AG20443 (cell line): Measurements from ENCODE around the gene CEP135.
A peak's percentile ranks its signal among the peaks of the same experiment; 100 is the strongest.
"Not testable (repeated sequence)": the region's sequence is repeated elsewhere in the genome, so short reads cannot be mapped to it uniquely, and the experiment has no call there.

ENCODE experiments used
- DNase-seq: peaks from one replicate; pipeline ENCODE4 v3.0.0; 2012; ENCODE audit warnings: low spot score, mixed read lengths

The CEP135 gene

DNA sequence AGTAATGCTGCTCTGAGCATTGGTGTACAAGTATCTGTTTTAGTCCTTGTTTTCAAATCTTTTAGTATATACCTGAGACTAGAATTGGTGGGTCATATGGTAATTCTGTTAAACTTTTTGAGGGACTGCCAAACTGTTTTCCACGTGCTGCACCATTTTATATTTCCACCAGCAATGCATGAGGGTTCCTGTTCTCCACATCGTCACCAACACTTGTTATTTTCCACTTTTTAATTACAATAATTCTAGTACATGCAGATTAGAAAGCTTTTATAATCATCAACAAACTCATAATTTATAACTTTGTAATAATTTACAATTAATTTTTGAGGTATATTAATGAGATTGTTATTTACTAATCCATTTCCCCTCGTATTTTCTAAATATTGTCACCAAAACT, 79.4 kb downstream of the CEP135 start:
- no peak for DNase-seq

DNA sequence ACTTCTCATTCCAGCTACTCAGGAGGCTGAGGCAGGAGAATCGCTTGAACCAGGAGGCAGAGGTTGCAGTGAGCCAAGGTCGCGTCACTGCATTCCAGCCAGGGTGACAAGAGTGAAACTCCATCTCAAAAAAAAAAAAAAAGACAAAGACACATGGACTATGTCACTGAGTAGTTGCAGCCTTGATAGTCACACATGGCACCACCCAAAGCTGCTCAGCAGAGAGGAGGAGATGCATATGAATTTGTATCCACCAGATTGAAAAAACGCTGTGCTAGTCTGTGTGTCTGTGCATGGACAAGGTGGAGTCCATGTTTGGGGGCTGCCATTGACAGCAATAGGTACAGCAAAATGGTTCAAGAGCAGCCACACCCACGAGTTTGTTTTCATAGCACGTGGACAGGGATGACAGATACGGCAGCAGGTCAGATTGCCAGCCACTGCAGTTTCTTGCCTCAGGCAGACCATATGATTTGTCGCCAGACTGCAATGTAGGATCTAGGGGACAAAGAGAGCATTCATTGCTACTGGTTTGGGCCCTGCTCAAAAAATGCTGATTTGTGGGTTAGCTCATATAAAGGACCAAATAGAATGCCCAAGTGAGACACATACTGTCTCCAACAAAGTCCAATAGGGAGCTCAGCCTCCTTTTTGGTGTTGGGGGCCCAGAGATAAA, 89.9 kb downstream of the CEP135 start:
- DNase-seq: no peak

DNA sequence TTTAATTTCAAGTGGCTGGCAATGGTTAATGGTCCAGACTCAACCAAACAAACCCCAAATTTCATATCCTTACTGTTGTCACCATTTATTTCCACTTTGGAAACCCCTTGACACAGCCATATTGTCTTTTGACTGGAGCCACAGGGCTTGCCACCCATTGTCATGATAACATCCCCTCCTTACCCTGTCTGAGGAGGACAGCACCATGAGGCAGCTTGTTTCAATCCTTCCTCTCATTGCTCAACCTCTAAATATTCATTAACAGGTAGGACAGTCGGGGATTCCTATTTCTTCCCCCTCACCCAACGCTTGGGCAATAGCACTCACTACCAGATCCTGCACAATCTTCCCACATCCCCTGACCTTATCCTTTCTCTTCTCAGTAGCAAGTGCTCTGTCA, 92.1 kb downstream of the CEP135 start:
- no peak for DNase-seq

DNA sequence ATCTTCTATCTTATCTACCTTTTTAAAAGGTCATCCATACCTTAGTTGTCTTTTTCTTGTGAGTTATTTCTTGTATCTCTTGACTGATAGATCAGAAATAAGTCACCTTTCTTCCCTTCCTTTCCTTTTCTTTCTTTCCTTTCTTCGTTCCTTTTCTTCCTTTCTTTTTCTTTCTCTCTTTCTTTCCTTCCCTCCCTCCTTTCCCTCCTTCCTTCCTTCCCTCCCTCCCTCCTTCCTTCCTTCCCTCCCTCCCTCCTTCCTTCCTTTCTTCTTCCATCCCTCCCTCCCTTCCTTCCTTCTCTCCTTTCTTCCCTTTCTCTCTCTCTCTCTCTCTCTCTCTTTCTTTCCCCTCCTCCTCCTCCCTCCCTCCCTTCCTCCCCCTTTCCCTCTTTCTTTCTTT, 93.5 kb downstream of the CEP135 start:
- DNase-seq: no peak

DNA sequence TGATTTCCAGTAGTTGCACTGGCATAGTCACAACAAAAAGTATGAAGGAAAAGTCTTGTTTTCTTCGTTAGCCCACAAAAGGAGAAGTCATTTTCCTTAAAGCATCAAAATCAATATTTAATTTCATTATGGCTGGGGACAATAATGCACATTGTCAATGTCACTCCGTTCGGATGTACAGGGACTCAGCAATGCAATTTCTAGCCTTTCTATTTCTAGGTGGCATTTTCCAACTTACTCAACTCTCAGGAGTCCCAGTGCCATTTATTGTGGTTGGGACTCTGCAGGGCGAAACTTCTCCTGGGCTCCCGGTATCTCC, 99.6 kb downstream of the CEP135 start:
- DNase-seq: no peak

DNA sequence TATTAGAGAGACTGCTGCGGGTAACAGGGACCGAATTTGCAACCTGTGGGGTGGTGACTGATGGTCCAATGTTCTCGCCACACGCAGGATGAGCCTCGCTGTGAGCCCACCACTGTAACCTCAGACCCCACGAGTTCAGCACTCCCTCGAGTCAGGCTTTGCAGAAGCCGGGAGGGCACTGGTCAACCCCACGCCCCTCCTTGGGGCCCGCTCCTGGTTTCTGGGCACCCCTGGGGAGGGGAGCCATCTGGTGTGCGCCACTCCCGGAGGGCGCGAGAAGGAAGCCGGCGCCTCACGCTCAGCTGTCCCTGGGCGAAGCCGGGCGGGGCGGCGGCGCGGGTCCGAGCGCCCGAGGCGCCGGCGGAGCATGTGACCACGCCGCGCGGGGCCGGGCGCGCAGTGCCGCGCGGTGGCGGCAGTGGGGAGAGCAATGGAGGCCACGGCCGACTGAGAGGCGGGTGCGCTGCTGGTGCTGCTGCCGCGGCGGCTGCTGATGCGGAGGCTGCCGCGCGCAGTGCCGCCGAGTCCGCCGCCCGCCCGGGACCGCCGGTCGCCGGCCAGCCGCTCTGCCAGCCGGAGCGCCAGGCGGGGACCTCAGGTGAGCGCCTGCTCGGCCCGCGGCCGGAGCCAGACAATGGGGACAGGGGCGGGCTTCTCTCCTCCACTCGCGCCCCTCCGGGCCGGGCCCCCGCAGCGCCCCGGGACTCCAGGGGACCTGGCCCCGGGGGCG, 100.1 kb downstream of the CEP135 start:
- DNase-seq: peak; percentile 82

DNA sequence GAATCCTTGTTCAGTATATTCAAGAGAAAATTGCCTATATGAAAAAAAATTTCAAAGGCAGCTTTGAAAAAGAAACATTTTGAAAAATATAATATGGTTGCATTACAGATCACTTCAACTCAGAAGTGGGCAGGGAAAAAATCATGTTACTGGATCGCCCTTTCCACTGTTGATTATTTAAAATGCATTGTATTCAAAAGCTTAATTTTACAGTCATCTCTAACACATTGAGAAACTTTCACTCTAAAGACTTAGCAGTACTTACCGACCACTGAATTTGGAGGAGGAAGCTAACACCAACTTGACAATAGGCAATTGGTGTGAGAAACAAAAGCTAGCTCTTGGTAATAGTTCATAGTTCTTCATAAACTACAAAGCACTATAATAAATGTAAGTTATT, 101.9 kb downstream of the CEP135 start:
- DNase-seq: no peak

DNA sequence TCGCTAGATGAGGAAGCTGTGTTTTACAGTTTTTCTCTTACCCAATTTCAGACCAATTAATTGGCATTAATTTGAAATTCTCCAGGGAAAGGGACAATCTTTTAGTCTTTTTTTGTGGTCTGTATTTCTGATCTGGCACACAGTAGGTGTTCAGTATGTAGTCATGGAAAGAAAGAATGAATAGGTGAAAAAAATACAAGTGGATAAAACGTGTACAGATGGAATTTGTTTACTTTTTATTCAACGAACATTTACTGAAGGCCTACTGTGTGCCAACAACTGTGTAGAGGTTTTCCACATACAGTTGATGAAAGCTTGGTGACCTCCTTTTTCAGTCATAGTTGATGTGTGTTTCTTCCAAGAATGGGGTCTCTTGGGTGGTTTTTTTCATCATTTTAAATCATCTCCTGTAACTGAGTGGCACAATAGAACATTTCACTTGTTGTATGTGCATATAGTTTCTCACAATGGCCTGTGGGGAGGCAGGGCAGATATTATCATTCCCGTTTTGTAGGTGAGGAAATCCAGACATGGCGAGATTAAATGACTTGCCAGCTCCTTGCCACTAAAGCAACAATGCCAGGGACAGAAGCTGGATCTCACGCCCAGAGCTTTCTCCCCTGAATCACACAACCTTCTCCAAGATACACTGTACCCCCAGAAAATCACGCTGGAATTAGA, 102.4 kb downstream of the CEP135 start:
- DNase-seq: no peak

DNA sequence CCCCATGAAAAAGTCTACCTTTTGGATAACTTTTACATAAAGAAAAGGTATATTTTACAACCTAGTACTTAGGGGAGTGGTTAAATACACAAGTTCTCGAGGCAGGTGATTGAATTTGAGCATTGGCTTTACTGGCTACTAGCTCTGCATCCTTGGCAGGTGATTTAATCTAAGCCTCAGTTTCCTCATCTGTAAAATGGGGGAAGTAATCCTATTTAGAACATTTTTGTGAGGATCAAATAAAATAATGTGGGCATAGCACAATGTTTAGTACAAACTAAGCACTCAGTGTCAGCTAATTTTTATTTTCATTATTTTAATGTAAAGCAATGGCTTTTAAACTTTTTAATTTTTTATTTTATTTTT, 102.9 kb downstream of the CEP135 start:
- no peak for DNase-seq

DNA sequence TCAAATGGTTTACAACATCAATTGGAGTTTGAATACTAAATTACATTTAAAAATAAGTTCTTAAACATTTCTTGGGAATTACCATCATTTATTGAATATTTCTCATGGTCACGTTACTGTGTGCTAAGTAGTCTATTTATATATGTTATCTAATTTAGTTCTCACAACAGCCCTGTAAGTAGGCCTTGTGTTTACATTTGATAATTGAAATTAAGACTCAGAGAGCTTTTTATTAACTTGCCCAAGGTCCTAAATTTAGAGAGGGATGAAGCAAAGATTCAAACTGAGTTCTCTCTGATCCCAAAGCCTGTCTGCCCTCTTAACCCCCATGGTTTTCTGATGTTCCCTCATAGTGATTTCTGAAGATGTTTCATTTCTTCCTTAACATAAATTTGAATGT, 103.7 kb downstream of the CEP135 start:
- DNase-seq: no peak

DNA sequence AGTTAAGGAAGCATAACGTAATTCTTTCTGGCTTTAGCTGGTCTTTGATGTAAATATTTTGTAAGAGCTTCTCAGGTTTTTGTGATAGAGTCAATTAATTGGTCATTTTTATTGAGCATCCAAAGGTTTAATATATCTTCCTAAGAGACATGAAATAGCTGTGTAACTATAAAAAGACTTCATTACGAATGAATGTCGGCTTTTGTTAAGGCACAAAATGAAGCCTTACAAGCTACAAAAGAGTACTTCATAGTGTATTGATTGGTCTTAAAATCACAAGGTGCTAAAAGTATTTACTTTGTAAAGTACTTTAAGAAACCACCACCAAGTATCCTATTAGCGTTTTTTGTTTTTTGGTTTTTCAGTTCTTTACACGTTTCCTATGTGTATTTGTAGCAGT, 104.2 kb downstream of the CEP135 start:
- DNase-seq: no peak

DNA sequence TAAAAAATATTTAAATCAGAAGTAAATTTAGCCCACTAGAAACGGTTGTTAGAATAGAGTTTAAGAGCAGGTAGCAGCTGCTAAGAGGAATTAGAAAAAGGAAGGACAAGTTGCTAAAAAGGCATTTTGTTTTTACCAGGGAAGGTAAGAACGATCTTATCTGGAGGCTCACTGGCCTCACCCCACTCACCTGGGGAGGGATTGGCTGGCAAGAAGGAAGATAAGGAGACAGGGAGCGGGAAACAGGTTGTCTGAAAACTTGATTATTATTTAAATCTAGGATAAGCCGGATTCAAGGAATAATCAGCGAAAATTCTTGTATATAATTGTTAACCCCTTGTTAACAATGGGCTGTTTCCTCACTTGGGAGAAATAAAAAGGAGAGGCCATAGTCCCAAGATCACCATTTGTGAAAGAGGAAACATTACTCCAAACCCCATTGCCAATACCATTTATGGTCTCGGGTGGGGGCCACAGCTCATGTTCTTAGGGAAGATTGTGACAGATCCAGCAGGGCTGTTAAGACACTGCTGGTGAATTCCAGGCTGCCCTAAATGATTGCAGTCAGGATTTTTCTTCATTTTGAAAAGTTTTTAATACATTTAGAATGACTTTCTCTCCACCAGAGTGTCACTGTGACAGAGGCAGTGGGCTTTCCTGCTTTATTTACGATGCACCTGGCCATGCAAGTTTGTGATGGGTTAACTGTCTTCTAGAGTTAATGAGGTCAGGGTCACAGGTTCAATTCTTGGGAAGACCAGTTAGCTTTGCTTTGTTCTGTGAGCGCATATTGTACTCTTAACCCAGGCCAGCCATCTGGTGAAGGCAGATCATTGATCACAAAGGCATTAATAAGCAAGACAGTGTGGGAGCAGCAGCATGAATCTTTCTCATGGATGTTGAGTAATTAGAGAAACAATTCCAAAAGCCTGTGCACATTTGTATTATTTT, 106.6 kb downstream of the CEP135 start:
- no peak for DNase-seq

DNA sequence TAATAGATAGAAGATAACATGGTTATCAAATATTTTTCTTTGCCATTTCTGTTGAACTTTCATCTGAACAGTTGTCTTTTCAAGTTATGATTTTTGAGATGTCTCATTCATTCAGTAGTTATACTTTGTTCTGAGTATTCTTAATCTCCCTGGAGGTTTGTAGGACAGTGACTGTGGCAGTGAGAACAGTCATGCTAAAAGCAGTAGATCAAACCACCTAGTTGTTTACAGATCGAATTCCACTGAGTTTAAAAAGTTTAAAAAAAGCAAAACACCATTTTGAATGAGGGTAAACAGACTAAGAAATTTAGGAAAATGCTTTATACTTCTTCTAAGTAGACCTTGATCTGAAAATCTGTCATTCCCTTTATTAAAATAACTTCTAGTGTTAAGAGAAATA, 107.2 kb downstream of the CEP135 start:
- no peak for DNase-seq

DNA sequence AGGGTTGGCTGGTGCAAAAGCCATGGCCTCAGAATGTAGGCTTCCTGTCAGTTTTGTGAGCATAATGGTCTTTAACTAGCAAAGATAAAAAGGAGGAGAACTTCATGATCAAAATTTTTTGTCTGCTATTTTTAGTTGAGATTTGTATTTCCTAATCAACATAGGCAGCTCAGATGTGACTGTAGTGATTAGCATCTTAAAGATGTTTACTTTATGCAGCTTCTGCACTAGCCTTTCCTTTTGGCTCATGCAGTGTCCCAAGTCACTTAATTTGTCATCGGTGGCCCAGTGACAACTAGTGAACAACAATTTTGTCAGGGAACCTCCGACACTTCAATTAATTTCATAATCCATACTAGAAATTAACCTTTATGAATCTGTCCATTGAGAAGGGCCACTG, 109.8 kb downstream of the CEP135 start:
- no peak for DNase-seq

DNA sequence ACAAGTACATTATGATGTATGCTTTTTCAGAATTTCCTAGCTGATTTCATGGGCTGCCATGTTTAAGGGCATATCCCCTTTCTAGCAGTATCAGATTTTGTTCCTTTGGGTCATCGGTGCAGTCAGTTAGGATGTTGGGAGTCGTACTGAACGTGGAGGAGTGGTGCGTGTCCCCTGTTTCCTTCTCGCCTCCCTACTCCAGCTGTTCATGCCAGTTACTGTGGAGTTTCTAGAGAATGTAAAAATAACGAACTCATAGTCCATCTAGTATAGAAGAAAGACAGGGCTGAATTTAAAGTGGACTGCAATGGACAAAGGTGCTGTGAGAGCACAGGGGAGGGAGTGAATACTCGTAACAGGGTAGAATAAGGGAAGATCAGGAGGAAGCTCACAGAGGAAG, 111.3 kb downstream of the CEP135 start:
- DNase-seq: no peak

DNA sequence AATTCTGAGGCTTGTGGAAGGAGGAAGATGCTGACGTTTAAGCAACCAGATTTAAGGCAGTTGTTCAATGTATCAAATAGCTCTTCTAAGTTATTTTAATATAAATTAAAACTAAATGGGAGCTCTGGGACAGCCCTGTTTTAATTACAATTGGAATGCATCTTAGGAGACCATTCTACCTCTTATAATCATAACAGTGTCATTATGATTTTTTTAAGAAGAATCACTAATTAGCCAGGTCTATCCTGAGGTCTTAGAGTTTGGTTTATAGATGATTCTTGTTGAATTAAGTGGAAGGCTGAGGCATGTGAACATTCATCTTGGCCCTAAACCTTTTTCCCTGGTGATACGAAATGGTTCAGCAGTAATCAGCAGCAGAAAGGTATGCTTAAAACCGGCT, 113.4 kb downstream of the CEP135 start:
- DNase-seq: no peak

DNA sequence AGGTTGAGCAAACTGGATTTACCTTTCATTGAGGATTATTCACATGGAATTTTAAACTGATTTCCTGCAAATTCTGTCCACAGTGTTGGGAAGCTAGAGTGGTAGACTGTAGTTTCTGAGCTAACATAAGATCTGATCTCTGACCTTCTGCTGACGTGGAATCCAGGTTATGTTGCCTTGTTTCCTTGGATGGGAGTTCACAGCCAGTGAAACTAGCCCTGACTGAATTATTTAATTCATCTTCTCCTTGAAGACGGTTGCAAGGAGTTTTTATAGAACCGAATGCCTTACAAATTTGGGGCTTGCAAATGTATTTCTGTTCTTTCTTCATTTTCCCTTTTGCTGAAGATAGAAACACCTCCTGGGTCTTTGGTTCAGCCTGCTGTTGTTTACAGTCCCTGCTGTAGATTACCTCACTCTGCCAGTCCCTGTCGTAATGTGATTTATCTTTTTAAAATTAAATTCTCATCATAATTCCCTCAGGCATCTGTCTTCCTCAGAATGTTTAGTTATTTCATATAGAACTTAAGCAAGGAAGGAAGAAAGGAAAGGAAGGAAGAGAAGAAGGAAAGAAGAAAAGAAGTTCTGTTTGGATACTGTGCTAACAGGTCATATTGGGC, 113.9 kb downstream of the CEP135 start:
- DNase-seq: no peak

DNA sequence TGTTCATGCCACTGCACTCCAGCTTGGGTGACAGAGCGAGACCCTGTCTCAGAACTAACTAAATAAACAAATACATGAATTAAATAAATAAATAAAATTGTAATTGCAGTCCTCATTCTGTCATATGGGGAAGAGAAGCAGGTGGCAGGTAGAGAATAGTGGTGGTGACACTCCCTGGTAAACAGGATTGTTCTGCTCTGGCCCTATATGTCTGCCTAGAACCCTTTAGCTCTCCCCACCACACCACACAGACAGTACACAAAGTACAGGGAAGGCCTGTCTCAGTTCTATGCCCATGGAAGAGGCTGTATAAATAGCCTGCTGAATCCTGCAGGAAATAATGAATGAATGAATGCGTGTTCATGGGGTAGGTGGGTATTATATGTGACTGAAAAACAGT, 117.7 kb downstream of the CEP135 start:
- no peak for DNase-seq

DNA sequence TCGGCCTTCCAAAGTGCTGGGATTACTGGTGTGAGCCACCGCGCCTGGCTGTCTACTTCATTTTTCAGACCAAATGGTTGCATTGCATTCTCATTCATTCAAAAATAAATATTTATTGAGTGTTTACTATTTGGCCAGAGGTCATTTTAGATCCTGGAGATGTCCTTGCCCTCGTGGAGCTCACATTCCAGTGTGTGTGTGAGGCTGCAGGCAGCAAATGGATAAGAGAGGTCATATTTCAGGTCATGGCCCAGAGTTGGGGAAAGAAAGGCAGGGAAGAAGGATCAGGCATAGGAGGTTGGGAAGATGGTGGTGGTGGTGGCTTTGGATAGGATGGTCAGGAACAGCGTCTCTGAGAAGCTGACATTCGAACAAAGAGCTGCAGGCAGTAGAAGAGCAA, 119.1 kb downstream of the CEP135 start:
- DNase-seq: no peak

DNA sequence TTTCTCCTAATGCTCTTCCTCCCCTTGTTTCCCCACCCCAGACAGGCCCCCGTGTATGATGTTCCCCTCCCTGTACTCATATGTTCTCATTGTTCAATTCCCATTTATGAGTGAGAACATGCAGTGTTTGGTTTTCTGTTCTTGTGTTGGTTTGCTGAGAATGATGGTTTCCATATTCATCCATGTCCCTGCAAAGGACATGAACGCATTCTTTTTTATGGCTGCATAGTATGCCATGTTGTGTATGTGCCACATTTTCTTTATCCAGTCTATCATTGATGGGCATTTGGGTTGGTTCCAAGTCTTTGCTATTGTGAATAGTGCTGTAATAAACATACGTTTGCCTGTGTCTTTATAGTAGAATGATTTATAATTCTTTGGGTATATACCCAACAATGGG, 124.0 kb downstream of the CEP135 start:
- DNase-seq: not testable (repeated sequence)

DNA sequence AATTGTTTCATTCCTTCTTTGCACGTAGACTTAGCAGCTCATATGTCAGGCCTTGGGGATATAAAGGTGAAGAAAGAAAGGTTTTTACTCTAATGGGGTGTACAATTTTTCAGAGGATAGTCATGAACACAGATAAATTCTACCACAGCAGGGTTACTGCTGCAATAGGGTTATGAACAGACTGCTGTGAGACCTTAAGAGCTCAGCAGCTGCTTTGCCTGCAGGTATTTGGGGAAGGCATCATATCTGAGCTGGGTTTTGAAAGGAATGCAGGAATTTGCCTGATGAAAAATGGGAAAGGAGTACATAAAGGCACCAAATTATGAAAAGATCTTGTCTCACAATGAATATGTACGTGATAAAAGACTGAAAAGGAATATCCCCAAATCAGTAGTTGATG, 128.9 kb downstream of the CEP135 start:
- DNase-seq: no peak

DNA sequence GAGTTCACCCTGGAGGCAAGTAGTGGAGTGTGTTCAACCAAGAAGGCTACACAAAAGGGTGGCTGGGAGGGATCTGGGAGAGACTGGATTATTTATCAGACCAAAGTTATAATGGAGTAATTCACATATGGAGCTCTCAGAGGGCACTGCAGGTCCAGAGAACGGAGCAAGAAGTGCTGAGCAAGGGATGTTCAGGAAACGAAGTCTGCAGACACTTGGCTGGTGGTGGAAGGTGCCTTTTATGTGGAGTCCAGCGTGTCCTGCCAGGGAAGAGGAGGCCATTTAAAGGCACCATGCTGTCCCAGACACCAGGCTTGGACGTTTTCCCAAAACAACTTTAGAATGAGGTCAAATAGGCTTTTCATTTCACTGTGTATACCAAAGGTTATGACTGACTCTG, 130.1 kb downstream of the CEP135 start:
- DNase-seq: no peak
